HG03064 (cell line): ENCODE data around the gene PFKFB3.
"Not testable (repeated sequence)": the region's sequence is repeated elsewhere in the genome, so short reads cannot be mapped to it uniquely, and the experiment has no call there.

ENCODE experiments used
- ATAC-seq: cut with Tn5 transposase; IDR thresholded peaks from one replicate; pipeline ENCODE4 v1.9.1; 2021; ENCODE audit warnings: low read depth; ENCODE audit not compliant: unreplicated experiment

Gene PFKFB3

DNA sequence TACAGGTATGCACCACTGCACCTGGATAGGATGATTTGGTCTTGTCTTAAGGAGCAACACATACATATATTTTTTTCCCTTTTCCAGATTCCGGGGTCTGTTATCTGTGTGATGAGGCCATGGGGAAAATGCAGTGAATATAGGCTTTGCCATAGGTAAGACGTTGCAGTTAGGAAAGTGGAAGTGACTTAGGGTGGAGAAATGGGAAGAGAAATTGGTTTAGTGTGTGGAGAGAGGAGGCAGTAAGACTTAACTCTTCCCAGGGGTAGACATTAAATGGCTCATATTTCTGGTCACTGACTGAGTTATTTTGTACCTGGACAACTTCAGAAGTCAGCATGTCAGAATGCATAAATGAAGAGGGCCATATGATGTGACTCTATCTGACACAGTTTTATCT, 66.7 kb downstream of the PFKFB3 start:
- ATAC-seq = no peak

DNA sequence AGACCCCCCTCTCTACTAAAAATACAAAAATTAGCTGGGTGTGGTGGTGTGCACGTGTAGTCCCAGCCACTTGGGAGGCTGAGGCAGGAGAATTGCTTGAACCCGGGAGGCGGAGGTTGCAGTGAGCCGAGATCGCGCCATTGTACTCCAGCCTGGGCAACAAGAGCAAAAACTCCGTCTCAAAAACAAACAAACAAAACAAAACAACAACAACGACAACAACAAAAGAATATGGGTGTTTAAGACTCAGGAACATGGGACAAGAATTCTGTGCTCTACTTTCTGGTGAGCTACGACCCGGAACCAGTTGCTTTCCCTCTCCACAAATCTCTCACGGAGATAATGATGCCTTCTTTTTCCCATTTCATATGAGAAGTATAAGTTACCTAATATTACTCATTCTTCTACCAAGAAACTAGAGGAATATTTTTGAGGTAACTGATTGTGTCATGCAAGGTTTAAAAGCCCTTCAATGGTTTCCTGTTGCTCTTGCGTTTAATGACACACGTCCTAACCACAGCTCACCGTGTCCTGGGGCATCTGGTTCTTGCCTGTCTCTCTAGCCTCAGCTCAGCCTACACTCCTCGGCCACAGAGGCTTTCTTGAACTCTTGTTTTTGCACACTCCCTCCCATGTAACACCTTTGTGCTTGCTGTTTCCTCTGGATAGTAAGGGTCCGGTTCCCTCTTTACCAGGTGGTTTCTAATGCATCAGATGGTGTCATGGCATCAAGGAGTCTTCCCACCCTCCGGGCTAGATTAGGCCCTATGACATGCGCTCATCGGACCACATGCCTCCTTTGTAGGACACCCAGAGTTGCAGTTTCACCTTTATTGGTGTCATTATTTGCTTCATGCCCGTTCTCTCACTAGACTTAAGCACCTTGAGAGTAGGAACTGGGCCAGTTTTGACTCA, 67.5 kb downstream of the PFKFB3 start:
- no peak for ATAC-seq

DNA sequence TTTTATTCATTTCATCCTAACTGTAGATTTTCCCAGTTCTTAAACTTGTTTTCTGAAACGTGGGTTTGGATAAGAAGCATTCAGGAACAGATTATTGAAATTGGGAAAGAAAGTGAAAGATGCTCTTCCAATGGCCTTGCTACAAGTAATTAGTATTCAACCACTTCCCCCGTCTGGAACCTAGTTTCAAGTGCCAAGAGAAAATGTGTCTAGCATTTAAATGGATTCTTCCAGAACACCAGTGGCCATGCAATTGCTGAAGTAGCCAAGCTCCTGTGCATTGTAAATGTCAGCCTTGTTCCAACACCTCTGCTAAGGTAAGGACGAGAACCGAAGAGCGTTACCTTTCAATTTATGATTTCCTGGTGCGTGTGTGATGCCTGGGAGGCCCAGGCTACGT, 68.2 kb downstream of the PFKFB3 start:
- ATAC-seq = no peak

DNA sequence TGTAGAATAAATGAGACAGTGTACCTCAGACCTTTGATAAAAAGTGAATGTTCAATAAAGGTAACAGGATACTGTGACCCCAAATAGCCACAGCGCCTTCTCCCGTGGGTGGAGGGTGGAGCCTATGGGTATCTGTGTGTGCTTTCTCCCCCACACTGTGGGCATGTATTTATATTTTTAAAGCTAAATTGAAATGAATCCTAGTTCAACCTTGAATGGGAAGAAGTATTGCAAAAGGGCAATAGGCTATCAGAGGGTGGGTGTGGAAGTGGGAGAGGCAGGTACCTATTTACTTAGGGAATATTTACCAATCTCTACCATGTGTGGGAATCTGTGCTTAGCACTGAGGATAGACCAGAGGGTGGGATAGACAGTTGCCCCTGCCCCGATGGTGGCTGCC, 68.9 kb downstream of the PFKFB3 start:
- no peak for ATAC-seq

DNA sequence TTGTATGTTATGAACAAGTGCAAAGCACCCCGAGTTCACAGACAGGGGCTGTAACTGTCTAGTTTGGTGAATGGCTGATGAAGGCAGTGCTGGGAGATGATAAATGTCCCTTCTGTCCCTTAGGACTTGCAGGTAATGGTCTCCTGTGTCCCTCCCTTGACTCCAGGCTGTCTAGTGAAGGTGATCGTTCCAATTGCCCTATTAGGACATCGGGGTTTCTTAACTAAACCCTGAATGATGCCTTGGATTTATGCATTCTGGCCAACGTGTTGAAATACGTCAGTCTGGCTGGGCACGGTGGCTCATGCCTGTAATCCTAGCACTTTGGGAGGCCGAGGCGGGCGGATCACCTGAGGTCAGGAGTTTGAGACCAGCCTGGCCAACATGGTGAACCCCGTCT, 69.4 kb downstream of the PFKFB3 start:
- no peak for ATAC-seq

DNA sequence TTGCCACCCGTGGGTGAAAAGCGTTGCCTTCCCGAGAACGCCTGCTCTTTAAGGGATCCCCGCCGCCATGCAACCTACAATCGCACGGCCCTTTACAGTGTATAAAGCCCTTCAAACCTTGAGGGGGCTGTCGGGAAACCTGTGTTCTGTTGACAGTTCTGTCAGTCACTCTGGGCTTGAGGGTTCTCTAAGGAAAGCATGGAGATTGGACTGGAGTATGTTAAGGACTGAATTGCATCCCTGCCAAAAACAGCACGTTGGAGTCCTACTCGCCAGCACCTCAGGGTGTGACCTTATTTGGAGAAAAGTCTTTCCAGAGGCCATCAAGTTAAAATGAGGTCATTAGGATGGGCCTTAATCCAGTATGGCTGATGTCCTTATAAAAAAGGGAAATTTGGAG, 70.6 kb downstream of the PFKFB3 start:
- no peak for ATAC-seq

DNA sequence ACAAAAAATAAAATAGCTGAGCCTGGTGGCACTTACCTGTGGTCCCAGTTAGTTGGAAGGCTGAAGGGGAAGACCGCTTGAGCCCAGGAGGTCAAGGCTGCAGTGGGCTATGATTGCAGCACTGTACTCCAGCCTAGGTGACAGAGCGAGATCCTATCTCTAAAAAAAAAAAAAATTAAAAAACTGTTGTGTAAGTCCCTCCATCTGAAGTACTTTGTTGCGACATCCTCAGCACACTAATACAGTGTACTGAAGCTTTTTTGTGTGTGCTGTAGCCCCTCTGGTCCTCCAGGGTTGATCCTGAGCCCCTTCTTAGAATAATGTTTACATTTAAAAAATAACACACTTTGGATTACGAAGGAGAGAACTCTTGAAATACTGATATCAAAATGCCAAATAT, 71.3 kb downstream of the PFKFB3 start:
- no peak for ATAC-seq

DNA sequence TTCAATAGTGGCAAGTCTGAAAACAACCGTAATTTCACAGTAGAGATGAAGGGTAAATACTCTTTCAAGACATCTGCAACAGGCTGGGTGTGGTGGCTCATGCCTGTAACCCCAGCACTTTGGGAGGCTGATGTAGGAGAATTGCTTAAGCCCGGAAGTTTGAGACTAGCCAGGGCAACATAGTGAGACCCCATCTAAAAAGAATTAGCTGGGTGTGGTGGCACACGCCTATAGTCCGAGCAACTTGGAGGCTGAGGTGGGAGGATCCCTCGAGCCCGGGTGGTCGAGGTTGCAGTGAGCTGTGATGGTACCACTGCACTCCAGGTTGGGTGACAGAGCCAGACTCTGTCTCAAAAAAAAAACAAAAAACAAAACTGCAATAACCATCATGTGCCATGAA, 71.8 kb downstream of the PFKFB3 start:
- ATAC-seq = no peak

DNA sequence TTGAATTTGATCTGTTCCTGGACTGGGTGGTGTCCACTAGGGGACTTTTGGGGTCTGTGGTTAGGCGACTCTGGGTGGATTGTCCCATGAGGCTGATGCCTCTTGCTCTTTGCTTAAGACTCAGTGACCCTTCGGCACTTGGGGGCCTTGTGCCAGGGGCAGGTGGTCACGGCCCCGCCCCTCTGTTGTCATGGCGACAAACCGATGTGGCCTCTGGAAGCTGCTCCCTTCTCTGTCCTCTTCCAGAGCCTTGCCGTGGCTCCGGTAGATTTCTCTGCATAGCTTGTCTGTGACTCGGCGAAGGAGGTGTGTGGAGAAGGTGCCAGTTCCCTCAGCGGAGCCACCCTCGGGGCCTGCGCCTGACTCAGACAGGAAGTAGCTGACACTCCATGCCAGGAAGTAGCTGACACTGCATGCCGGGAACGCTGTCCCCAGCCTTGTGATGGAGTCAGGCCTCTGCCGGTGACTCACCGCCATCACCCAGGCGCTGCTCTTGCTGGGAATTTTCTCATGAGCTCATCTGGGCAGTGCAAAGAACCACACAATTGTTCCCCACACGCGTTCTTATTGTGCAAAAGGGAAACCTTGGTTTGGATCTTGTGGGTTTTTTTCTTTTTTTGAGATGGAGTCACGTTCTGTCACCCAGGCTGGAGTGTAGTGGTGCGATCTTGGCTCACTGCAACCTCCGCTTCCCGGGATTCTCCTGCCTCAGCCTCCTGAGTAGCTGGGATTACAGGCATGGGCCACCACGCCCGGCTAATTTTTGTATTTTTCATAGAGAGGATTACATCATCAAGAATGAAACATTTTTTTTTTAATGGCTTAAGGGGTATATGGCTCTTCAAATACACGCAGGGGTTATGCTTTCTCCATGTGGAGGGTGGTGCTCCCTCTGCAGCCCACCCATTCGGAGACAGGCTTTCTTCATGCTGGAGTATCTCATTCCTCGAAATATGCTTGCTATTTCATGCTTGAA, 72.6 kb downstream of the PFKFB3 start:
- ATAC-seq = peak; percentile 61

DNA sequence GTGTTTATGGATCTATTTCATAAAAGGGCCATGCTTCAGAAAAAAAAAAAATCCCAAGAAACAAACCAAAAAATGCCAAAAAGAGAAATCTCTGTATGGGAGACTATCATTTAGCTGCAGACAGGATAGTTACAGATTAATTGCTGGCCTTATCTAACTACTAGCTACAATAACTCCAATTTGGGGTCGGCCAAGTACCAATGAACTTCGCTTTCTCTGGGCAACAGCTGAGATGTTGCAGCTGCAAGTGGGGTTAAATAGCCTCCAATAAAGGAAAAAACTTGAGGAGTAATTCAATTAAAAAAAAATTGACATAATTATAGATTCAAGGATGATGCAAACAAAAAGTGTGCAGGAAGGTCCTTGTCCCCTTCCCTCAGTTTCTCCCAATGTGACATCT, 73.6 kb downstream of the PFKFB3 start:
- ATAC-seq = no peak

DNA sequence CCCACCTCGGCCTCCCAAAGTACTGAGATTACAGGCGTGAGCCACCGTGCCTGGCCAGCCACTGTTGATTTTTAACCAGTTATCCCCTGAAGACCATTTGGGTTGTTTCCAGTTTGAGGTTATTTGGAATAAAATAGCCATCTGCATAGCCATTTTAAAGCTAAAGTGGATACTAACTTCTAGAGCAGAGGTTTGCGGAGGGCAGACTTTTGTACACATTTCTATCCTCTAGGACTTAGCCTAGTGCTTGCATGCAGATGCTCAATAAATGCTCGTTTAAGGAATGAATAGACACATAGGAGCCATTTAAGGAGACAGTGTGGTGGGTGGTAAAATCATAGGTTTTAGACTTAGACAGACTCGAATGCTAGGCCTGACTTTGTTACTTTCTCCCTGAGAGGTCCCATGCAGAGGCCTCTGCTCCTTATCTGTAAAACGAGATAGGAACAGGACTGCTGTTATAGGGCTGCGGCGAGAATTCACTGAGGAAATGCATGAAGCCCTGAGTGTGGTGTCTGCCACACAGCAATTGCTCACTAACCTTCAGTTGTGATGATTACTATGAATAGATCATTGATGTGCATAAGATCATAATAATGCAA, 75.9 kb downstream of the PFKFB3 start:
- ATAC-seq = no peak

DNA sequence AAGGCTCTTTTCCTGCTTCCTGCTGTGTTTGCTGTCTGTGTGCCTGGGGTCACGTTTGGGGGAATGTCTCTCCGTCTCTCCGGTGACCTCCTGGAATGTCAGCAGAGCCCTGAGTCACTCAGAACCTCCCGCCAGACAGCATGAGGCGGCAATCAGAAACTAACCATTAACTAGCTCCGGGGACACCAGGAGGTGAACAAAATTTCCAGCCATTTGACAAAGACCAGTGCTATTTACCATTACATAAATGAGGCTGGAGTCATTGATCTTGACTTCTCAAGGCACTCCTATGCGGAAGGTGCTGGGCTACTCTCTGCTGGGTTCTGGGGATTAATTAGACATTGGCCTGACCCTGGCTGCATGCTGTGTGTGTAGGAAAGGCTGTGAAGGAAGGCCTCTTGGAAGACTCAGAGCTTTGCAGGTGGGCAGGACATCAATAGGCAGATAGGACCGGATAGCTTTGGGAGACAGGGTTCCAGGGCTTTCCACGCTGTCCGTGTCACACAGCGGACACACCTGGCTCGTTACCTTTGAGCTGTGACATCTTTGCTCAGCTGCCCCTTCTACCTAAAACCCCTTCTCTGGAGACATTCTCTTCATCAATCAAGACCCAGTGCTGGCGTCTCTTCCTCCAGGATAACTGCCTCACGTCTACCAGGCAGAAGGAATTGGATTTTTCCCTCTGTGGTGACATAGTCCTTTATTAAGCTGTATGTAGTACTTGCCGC, 77.0 kb downstream of the PFKFB3 start:
- ATAC-seq = no peak

DNA sequence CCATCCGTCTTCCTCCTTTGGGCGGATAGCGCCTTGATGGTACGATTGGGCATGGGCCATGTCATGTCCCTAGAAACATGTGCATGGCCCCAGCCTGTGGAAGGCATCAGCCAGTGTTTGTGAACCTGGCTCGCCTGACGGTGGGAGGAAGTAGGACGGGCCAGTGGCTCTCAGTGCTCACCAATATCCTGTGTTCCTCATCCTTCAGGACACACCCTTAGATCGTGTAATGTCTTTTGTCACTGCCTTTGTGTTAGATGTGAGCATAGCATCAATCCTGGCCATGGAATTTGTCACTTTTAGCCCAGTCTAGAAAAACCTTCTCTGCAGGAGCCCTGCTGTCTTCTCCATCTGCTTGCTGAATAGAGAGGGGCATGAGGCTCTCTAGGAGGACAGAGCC, 77.6 kb downstream of the PFKFB3 start:
- ATAC-seq = no peak

DNA sequence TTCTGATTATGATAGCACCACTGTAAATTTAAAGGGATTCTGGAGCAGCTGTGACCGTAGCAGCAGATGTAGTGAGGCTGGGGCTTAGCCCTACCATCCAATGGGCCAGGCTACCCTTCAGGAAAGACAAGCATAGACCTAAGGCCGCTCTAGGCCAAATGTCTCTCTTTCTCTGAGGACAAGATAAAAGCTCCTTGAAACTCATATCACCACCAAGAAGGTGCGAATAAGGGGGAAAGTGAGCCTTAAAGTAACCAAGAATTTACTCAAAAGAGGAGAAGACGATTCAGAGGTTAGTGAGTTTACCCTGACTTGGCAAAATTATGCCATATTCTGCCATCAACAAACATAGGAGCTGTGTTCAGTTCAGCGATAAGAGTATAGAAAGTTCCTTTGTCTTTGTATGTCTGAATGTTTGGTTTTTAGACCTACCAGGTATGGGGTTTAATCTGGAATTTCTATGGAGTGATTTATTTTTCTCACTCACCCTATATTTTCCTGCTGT, 79.8 kb downstream of the PFKFB3 start:
- ATAC-seq = no peak

DNA sequence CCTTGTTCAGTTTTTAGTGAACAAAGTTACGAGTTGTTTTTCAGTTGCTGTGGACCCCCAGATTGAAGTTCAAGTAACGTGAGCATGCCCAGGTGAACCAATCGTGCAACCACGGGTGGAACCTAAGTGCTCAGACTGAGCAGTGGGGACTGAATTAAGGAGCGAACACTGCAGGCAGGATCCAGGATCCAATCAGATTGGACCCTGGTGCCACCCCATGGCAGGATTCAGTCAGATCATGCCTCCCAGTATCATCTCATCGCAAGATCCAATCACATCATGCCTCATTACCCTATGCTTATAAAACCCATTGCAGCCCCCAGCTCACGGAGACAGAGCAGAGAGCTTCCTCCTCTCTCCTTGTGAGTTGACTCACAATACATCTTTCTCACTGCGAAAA, 80.9 kb downstream of the PFKFB3 start:
- ATAC-seq = no peak

DNA sequence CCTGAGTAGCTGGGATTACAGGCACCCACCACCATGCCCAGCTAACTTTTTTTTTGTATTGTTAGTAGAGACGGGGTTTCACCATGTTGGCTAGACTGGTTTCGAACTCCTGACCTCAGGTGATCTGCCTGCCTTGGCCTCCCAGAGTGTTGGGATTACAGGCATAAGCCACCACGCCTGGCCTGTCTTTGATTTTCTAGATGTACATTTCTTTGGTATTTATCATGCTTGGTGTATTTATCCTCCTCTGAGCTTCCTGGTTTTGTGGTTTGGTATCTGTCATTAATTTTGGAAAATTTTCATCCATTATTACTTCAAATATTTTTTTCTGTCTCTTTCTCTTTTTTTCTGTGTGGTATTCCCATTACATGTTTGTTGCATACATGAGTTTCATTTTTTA, 87.9 kb downstream of the PFKFB3 start:
- ATAC-seq = not testable (repeated sequence)

DNA sequence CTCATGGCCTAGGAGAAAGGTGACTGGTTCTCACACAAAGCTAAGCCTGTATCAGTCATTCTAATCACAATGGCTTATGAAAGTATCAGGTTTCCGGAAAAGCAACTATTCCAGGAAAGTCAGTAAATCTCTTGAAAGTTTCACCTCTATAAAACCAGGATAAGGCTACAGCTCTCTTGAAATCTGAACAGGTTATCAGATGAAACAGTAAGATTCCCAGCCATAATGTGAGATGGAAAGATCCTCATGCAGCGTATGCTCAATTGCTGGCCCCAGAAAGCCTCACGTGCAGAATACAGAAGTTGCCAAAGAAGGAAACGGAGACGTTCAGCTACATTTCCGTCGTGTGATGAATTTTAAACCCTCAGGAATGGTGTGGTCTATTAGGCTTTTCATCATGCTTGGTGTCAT, 90.0 kb downstream of the PFKFB3 start:
- ATAC-seq = no peak

DNA sequence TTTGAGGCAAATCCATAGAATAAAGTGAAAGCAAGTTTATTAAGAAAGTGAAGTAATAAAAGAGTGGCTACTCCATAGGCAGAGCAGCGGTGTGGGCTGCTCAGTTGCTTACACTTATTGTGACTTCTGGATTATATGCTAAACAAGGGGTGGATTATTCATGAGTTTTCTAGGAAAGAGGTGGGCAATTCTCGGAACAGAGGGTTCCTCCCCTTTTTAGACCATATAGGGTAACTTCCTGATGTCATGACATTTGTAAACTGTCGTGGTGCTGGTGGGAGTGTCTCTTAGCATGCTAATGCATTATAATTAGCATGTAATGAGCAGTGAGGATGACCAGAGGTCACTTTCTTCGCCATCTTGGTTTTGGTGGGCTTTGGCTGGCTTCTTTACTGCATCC, 93.7 kb downstream of the PFKFB3 start:
- ATAC-seq = not testable (repeated sequence)

DNA sequence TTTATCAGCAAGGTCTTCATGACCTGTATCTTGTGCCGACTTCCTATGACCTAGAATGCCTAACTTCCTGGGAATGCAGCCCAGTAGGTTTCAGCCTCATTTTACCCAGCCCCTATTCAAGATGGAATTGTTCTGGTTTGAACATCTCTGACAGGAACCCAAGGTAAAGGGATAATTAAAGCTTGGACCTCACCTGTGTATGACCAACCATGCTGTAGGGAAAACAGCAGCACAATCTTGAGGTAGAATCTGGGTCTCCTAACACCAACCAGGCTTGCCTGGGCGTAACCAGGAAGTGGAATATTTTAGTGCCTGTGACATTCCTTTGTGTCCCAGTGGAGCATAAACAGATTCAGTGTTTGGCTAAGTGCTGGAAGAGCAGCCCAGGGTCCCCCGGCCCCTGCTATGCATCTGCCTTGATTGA, 94.1 kb downstream of the PFKFB3 start:
- no peak for ATAC-seq

DNA sequence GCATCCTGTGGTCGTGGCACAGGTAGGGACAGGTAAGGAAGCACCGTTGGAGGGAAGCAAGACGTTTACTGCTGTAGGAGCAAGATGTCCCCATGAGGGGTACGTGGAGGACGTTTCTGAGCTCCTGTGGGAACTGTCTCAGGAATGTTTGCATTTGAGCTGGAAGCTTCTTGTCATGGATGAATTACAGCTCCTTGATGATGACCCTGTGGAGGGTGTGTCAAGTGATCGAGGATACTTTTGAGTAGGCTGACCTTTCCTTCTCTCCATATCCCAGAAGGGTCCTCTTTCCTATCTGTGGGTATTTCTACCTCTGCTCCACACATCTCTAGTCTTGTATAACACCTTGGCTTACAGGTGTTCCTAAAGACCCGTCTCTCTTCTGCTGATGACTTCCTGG, 94.8 kb downstream of the PFKFB3 start:
- ATAC-seq = no peak
